ENCODE results near the gene CDK12.

Gene CDK12

GRCh38 chr17:39582658-39583057, 121.4 kb downstream of the CDK12 start:
- DNase-seq (ENCODE audit: low read depth) = no peak

All from activated T-cell treated with anti-CD3 and anti-CD28 coated beads for 24 hours (primary cell).